ENCODE measurements around the gene PLTP. TPM values are rescaled to one million over a fixed set of nuclear protein-coding genes. Genes with fewer than 3 reads are reported as not detected.
A peak's percentile ranks its signal among the peaks of the same experiment; 100 is the strongest.
"Not testable (repeated sequence)": the region's sequence is repeated elsewhere in the genome, so short reads cannot be mapped to it uniquely, and the experiment has no call there.

The PLTP gene, protein sequence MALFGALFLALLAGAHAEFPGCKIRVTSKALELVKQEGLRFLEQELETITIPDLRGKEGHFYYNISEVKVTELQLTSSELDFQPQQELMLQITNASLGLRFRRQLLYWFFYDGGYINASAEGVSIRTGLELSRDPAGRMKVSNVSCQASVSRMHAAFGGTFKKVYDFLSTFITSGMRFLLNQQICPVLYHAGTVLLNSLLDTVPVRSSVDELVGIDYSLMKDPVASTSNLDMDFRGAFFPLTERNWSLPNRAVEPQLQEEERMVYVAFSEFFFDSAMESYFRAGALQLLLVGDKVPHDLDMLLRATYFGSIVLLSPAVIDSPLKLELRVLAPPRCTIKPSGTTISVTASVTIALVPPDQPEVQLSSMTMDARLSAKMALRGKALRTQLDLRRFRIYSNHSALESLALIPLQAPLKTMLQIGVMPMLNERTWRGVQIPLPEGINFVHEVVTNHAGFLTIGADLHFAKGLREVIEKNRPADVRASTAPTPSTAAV
- 1.3 TPM for polyA plus RNA-seq

DNA sequence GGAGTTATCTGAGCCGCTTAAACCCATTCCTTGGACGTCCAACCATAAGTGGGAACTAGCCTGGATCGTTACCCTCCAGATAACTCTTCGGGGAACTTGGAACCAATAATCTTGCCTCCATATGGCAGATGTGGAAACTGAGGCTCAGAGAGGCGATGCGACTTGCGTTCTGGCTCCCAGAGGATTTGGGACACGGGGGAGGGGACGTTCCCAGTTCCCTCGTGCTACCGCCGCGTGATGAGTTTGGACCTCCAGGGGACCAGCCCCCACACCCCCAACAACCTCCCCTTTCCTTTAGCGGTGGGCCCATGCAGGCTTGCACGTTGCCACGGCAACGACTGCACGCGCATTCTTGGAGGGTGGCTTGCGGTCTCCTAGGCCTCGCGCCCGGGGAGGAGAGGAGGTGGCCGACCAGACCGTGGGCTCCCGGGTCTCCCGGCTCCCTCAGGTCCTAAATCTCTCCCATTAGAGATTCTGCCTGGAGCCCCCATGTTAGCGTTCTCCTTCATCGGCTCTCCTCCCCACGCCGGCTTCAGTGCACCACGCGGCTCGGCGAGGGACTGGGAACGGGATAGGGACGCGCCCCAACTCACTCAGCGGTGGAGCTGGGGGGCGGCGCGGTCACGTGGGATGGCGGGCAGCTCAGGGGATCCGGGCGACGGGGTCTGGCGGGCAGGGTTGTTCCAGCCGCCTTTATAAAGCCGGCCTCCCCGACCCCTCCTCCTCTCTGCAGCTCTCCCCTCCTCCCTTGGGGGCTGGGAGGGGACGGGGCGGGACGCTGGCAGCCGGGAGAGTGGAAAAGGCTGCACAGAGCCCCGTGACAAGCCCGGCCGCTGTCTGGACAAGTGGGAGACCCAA lies at the start of gene PLTP:
Gene PLTP, minus strand, starts transcription at position 670 of the 858 bp plus-strand sequence. CDS start 703 bp downstream, outside the sequence.
- Mint-ChIP-seq H3K9me3 (peaks cover 0 to 1% (median 0%) of the 10 kb centered on the region in 3 donors), H3K4me3 (peak within 1 kb of the TSS; percentile 73 to 97 (median 92)), H3K27ac (peak within 1 kb of the TSS; percentile 1 to 65 (median 53)), H3K27me3 (peaks cover 9% of the 10 kb centered on the region), H3K36me3 (peaks cover 5% of the 10 kb centered on the region), H3K4me1 (peaks cover 0 to 14% (median 11%) of the 10 kb centered on the region in 3 donors)

DNA sequence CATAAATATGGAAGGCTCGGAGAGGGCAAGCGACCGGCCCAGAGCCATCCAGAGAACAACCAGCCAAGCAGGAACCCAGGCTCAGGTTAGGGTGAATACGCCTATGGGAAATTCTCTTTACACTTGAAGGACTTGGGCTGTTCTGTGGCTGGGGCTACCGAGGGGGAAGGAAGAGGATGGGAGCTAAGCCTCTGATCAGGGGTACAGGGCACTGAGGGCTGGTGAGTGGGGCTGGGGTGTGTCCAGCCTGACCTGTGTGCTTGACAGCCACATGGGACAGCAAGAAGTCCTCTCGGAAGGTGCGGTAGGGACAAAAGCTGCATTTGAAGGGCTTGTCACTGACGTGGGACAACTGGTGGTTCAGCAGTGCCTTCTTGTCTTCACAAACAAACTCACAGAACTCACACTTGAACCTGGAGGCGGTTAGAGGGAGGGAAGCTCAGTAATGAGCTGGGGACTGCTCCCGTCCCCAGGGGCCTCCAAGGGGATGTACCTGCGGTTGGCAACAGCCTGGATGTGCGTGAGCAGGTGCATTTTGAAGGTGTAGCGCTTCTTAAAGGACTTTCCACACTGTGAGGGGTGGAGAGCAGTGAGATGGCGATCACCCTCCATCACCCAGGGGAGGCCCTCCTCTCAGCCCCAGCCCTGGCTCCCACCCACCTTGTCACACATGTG lies 48.1 kb upstream of the PLTP start:
- Mint-ChIP-seq H3K27me3 (no peaks in the 10 kb centered on the region), H3K4me3 (no peak overlapping the region), H3K27ac (peak overlapping the region in 1 of 3 donors; percentile 14), H3K36me3 (peaks cover 7% of the 10 kb centered on the region), H3K4me1 (peaks cover 2 to 11% (median 6%) of the 10 kb centered on the region in 3 donors), H3K9me3 (no peaks in the 10 kb centered on the region)

DNA sequence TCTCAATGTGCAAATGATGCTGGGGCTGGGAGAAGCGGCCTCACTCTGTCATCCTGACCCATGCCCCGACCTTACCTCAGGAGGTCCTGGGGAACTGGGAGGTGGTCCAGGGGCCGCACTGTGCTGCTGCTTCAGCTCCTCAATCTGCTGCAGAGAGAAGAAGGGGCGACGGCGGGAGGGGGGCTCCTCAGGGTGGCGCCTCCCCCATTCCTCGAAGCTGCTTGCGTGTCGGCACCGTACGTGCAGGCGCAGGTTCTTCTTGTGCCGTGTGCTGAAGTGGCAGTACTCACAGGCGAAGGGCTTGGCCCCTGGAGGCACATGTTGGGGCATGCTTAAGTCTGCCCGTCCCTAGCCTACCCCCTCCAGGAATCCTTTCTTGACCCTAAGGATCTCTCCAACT lies 47.2 kb upstream of the PLTP start:
- peaks cover 0 to 10% (median 4%) of the 10 kb centered on the region in 3 donors for H3K4me1 Mint-ChIP-seq
- H3K27ac Mint-ChIP-seq: no peak overlapping the region
- H3K27me3 Mint-ChIP-seq: no peaks in the 10 kb centered on the region
- peaks cover 5% of the 10 kb centered on the region for H3K36me3 Mint-ChIP-seq
- no peaks in the 10 kb centered on the region for H3K9me3 Mint-ChIP-seq
- H3K4me3 Mint-ChIP-seq: no peak overlapping the region

DNA sequence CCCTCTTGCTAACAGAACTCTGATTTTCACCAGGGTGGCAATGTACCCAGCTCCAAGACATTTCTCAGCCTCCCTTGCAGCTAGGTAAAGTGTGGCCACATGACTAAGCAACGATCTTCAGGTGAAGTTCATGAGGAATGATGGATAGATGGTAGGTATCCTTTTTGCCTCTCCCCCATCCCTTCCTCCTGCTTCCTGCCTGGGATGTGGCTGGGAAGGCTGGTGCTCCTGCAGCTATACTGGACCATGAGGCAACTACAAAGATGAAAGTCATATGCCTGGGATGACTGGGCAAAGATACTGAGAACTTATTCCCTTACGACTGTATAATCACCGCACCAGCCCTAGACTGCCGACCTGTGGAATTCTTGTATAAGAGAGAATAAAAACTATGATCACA lies 46.6 kb upstream of the PLTP start:
- H3K4me3 Mint-ChIP-seq: no peak overlapping the region
- peaks cover 4% of the 10 kb centered on the region for H3K36me3 Mint-ChIP-seq
- H3K27ac Mint-ChIP-seq: peak overlapping the region in 1 of 3 donors; percentile 15
- H3K9me3 Mint-ChIP-seq: no peaks in the 10 kb centered on the region
- no peaks in the 10 kb centered on the region for H3K27me3 Mint-ChIP-seq
- H3K4me1 Mint-ChIP-seq: peaks cover 0 to 10% (median 4%) of the 10 kb centered on the region in 3 donors

DNA sequence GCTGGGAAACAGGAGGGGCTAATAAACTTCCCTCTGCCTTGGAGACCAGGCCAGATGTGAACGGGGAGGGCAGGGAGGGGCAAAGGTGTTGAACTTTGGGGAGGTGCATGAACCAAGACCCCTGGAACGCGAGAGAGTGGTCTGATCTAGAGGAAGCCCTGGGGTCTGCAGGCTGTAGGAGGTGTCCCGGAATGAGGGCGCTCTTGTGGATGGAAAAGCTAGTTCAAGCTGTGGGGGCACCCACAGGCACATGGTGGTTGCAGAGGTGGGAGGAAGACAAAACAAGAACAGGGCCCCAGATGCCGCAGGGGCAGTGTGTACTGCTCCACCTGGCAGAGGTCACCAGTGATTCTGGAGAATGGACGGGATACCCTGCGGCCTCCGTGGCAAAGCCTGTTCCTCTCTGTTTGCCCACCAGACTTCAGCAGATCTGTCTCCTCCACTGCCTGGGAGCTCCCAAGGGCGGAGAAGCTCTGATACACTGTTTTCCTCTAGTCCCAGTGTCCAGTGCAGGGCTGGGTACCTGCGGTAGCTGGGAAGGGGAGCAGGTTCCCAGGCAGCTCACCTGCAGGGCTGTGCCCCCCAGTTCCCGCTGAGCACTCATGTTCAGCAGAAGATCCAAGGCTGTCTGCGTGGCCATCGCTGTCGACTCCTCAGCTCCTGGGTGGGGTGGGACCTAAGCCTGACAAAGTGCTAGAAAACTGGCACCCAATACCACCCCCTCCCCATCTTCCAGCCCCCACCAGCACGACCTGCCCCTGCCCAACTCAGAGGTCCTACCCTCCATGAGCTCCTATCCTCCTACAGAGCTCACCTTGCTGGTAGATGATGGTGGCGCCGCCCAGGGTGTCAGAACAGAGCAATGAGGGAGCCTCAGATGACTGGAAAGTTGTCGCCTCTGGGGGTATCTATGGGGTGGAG lies 45.3 kb upstream of the PLTP start:
- peaks cover 4% of the 10 kb centered on the region for H3K36me3 Mint-ChIP-seq
- H3K27ac Mint-ChIP-seq: no peak overlapping the region
- no peak overlapping the region for H3K4me3 Mint-ChIP-seq
- H3K27me3 Mint-ChIP-seq: no peaks in the 10 kb centered on the region
- peaks cover 0 to 3% (median 0%) of the 10 kb centered on the region in 3 donors for H3K4me1 Mint-ChIP-seq
- no peaks in the 10 kb centered on the region for H3K9me3 Mint-ChIP-seq

DNA sequence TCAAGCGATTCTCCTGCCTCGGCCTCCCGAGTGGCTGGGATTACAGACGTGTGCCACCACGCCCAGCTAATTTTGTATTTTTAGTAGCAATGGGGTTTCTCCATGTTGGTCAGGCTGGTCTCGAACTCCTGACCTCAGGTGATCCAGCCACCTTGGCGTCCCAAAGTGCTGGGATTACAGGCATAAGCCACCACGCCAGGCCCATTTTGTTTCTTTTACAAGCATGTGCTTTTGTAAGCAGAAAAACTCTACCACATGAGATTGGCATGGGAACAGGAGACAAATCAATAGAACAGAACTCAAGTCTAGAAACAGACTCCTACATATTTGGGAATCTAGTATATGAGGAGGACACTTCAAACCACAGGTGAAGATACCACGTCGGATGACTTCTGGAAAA lies 44.4 kb upstream of the PLTP start:
- not testable (repeated sequence) for H3K27ac Mint-ChIP-seq, H3K4me1 Mint-ChIP-seq, H3K36me3 Mint-ChIP-seq, H3K27me3 Mint-ChIP-seq, H3K9me3 Mint-ChIP-seq
- H3K4me3 Mint-ChIP-seq: peak overlapping the region in 1 of 4 donors; percentile 51

DNA sequence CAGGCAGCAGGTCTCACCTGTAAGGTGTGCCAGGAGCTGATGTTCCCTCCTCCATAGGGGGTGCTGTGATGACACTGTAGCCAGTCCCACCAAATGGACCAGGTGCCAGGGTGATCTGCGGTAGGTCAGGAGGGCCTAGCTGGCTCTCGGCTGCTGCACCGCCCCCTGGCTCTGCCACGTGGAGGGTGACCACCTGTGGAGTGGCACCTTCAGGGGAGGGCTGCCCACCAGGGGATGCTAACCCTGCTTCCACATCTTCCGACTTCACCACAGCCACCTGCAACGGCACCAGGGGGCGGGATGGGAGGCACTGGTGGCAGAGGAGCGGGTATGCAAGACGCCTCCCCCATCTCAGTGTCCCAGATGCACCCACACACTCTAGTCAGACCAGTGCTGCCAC lies 41.7 kb upstream of the PLTP start:
- Mint-ChIP-seq H3K4me3 (no peak overlapping the region), H3K27me3 (no peaks in the 10 kb centered on the region), H3K4me1 (peaks cover 0 to 3% (median 0%) of the 10 kb centered on the region in 3 donors), H3K36me3 (no peaks in the 10 kb centered on the region), H3K27ac (no peak overlapping the region), H3K9me3 (no peaks in the 10 kb centered on the region)

DNA sequence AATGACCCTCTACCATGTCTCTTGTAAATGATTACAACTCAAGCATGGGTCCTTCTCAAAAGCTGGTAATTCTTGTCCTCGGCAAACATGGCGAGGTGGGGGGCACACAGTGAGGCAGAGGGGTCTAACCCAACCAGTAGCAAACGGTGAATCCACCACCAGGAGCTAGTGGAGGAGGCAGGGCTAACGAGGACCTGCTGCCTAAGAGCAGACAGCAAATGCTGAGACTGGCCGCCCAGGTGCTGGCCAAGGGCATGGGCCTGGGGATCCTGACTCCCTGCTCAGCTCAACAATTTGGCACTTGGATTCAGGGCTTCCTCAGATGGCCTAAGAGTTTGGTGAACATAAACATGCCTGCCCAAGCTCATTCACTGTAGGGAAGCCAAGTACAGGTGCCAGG lies 40.9 kb upstream of the PLTP start:
- Mint-ChIP-seq H3K4me3 (no peak overlapping the region), H3K4me1 (peaks cover 0 to 3% (median 0%) of the 10 kb centered on the region in 3 donors), H3K36me3 (no peaks in the 10 kb centered on the region), H3K9me3 (no peaks in the 10 kb centered on the region), H3K27ac (no peak overlapping the region), H3K27me3 (no peaks in the 10 kb centered on the region)

DNA sequence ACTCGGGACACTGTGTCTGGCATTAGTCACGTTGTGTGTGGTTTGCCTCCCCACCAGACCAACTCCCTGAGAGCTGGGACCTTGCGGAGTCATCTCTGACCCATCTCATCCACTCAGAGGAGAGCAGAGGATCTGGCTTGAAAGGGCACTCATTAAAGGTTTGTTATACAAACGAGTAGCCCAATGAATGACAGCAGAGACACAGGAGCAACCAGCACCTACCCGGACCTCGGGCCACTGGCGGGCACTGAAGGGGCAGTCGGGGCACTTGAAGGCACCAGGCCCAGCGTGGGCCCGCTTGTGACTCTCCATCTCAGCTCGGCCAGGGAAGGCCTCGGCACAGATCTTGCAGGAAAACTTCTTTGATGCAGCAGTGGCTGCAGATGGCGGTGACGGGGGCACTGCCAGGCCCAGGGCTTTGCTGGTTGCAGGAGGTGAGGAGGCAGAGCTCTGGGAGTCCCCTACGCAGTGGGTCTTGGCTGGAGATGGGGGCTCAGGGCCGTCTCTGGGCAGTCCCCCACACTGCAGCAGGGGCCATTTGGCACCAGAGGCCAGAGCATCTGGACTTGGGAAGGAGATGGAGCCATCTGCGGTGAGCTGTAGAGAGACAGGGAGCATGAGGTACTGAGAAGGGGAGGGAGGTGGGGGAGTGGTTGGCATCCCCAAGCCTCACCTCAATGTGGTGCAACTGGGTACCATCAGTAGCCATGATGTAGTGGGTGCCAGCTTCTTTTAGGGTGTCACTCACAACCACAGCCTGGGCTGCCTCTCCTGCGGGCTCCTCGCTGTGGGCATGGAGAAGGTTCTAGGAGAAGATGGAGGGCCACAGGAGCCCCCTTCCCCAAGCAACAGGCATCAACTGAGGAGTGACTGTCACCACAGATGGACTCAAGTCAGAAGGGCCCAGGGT lies 40.2 kb upstream of the PLTP start:
- Mint-ChIP-seq H3K27me3 (no peaks in the 10 kb centered on the region), H3K27ac (peak overlapping the region; percentile 63 to 84 (median 70)), H3K9me3 (no peaks in the 10 kb centered on the region), H3K4me3 (no peak overlapping the region), H3K4me1 (peaks cover 0 to 3% (median 2%) of the 10 kb centered on the region in 3 donors), H3K36me3 (no peaks in the 10 kb centered on the region)

DNA sequence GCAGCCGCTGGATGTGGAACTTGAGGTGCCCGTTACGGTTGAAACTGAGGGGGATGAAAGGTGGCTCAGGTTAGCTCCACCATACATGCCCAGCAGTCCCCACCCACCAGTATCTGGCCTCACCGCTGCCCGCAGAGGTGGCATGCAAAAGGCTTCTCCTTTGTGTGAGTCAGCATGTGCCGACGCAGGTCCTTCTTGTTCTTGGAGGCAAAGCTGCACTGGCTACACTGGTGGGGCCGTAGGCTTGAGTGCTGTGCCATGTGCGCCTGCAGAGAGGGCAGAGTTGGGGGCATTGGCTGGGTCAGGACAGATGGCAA lies 38.3 kb upstream of the PLTP start:
- Mint-ChIP-seq H3K4me1 (peaks cover 0 to 3% (median 3%) of the 10 kb centered on the region in 3 donors), H3K36me3 (no peaks in the 10 kb centered on the region), H3K4me3 (no peak overlapping the region), H3K9me3 (no peaks in the 10 kb centered on the region), H3K27me3 (no peaks in the 10 kb centered on the region), H3K27ac (peak overlapping the region in 1 of 3 donors; percentile 57)

DNA sequence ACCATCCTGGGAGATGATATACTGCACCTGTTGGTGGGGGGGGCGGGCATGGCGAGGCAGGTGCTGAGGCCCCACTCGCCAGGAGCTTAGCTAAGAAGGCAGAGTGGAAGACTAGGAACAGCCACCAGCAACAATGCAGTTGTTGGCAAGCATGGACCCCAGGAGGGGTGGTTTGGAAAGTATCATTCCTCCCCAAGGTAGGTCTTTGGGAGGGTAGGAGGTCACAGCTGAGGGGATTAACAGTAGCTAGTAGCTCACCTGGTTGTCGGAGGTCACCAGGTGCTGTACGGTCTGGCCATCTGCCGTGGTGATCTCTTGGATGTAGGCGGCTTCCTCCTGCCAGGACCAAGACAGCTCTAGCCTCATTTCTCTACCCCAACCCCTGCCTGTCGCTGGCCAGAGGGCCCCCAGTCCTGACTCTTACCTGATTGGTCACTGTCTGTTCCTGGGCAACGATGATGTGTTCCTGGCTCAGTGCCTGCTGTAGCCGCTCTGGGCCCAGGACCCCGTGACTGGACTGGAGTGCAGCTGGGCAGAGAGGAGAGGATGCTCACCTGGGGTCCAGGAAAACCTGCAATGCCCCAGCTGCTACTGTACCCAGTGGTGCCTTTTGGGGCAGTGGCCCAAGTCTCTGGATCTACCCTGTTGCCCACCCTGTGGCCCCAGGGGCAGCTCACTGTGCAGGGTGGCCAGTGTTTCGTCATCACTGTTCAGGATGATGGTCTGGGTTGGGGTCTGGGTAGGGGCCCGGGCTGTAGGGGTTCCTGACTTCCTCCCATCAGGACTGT lies 37.8 kb upstream of the PLTP start:
- Mint-ChIP-seq H3K27ac (peak overlapping the region in 2 of 3 donors; percentile 76 to 82), H3K4me3 (peak overlapping the region in 1 of 4 donors; percentile 74), H3K9me3 (no peaks in the 10 kb centered on the region), H3K4me1 (peaks cover 0 to 3% (median 3%) of the 10 kb centered on the region in 3 donors), H3K36me3 (no peaks in the 10 kb centered on the region), H3K27me3 (no peaks in the 10 kb centered on the region)

DNA sequence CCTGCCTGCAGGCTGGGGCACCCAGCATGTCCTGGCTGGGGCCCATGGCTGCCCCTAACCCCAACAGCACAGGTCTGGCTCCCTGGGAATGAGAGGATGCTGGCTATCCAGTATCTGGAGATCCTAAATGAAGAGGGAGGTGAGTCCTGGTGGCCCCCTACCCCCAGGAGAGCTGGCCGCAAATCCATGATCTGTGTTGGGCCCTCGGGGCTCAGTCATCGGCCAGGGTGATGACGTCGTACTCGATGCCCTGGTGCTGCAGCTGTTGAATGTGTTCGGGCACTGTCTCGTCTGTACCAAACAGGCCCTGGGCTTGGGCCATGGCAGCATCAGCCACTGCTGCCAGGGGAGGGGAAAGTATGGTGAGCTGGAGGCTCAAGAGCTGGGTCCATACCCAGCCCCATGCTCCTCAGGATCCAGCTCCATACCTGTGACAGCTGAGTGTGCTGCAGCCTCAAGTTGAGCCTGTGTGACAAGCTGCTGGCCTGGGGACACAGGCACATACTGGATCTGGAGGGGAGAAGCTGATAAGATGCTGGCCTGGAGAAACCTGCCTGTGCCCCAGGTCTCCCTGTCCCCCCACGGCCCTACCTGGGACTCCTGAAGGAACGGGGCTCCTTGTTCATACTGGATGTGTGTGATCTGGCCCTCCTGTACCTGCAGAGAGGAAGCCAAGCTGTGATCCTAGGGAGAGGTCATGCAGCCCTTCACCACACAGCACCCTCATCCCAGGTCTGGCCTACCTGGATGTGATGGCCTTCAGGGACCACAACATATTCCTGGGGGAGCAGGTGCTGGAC lies 37.0 kb upstream of the PLTP start:
- Mint-ChIP-seq H3K9me3 (no peaks in the 10 kb centered on the region), H3K36me3 (no peaks in the 10 kb centered on the region), H3K27me3 (no peaks in the 10 kb centered on the region), H3K4me1 (peaks cover 0 to 3% (median 3%) of the 10 kb centered on the region in 3 donors), H3K4me3 (no peak overlapping the region), H3K27ac (peak overlapping the region in 2 of 3 donors; percentile 76 to 82)

Data from IgD-negative memory B cell (primary cell).